WTC11 (cell line): Measurements from ENCODE around the gene SDCCAG8. TPM values are rescaled to one million over a fixed set of nuclear protein-coding genes. Genes with fewer than 3 reads are reported as not detected.

Source experiments
- ATAC-seq: fragments of 200-7000 bp; cut with Tn5 transposase; 2 replicates; pipeline ENCODE4 v1.10.0; 2021; ENCODE audit warnings: mild to moderate bottlenecking, moderate library complexity
- CTCF ChIA-PET: fragments of 300-600 bp; sonication (Branson Sonifier 250); formaldehyde crosslinking; loops from one replicate; lab custom pipeline; 2021; ENCODE audit warnings: antibody characterized with exemption; lab: Charles Lee
- POLR2A ChIA-PET: fragments of 350-600 bp; sonication (Branson Sonifier 250); formaldehyde crosslinking; loops from one replicate; lab custom pipeline; 2021; ENCODE audit warnings: antibody characterized with exemption; lab: Charles Lee
- DNase-seq: peaks from one replicate; pipeline ENCODE4 v3.0.0; 2021; ENCODE audit warnings: low spot score
- H3K27ac Mint-ChIP-seq: 2 replicates; pipeline ENCODE4 v1.8.0; 2021; ENCODE audit warnings: mixed read lengths
- H3K27me3 Mint-ChIP-seq: 2 replicates; pipeline ENCODE4 v1.8.0; 2021; ENCODE audit warnings: low read depth, mild to moderate bottlenecking, moderate library complexity, mixed read lengths
- H3K36me3 Mint-ChIP-seq: 2 replicates; pipeline ENCODE4 v1.8.0; 2021; ENCODE audit warnings: mixed read lengths
- H3K4me1 Mint-ChIP-seq: 2 replicates; pipeline ENCODE4 v1.8.0; 2022; ENCODE audit warnings: mixed read lengths
- H3K4me3 Mint-ChIP-seq: 2 replicates; pipeline ENCODE4 v1.8.0; 2021; ENCODE audit warnings: mild to moderate bottlenecking, moderate library complexity, mixed read lengths
- H3K9me3 Mint-ChIP-seq: 2 replicates; pipeline ENCODE4 v1.8.0; 2021; ENCODE audit warnings: mixed read lengths
- ESRRA ChIP-seq: sonication (generic); formaldehyde crosslinking; IDR thresholded peaks from 2 replicates; pipeline ENCODE4 v1.8.1; 2022; ENCODE audit warnings: mild to moderate bottlenecking, missing genetic modification reagents, borderline replicate concordance
- ETV6 ChIP-seq: sonication (generic); formaldehyde crosslinking; IDR thresholded peaks from 2 replicates; pipeline ENCODE4 v1.8.1; 2022; ENCODE audit warnings: mild to moderate bottlenecking, missing genetic modification reagents
- FOXP1 ChIP-seq: sonication (generic); formaldehyde crosslinking; IDR thresholded peaks from 2 replicates; pipeline ENCODE4 v1.8.0; 2022; ENCODE audit warnings: missing genetic modification reagents, mild to moderate bottlenecking, moderate library complexity, borderline replicate concordance
- JAZF1 ChIP-seq: fragments of 250-450 bp; sonication (Bioruptor Pico); IDR thresholded peaks from 2 replicates; pipeline ENCODE4 v1.9.0; 2021; ENCODE audit warnings: moderate library complexity, mild to moderate bottlenecking, inconsistent platforms
- JUN ChIP-seq: sonication (generic); formaldehyde crosslinking; IDR thresholded peaks from 2 replicates; pipeline ENCODE4 v1.8.0; 2023; ENCODE audit warnings: mild to moderate bottlenecking, missing genetic modification reagents
- KAT7 ChIP-seq: sonication (generic); formaldehyde crosslinking; IDR thresholded peaks from 2 replicates; pipeline ENCODE4 v1.8.1; 2023; ENCODE audit warnings: missing genetic modification reagents, mild to moderate bottlenecking, borderline replicate concordance
- MYBL2 ChIP-seq: sonication (generic); formaldehyde crosslinking; IDR thresholded peaks from 2 replicates; pipeline ENCODE4 v1.8.1; 2023; ENCODE audit warnings: mild to moderate bottlenecking, moderate library complexity, missing genetic modification reagents
- NR1H2 ChIP-seq: sonication (generic); formaldehyde crosslinking; IDR thresholded peaks from 2 replicates; pipeline ENCODE4 v1.9.0; 2021; ENCODE audit warnings: mild to moderate bottlenecking, moderate library complexity, missing genetic modification reagents
- NR3C1 ChIP-seq: sonication (generic); formaldehyde crosslinking; conservative IDR thresholded peaks from 2 replicates; pipeline ENCODE4 v1.8.1; 2023; ENCODE audit warnings: low read depth, mild to moderate bottlenecking, missing genetic modification reagents
- SMAD3 ChIP-seq: sonication (generic); formaldehyde crosslinking; IDR thresholded peaks from 2 replicates; pipeline ENCODE4 v1.8.0; 2022; ENCODE audit warnings: missing genetic modification reagents, mild to moderate bottlenecking, borderline replicate concordance
- SMAD4 ChIP-seq: sonication (generic); formaldehyde crosslinking; IDR thresholded peaks from 2 replicates; pipeline ENCODE4 v1.8.0; 2022; ENCODE audit warnings: mild to moderate bottlenecking, missing genetic modification reagents
- SP1 ChIP-seq: sonication (generic); formaldehyde crosslinking; conservative IDR thresholded peaks from 2 replicates; pipeline ENCODE4 v1.8.1; 2022; ENCODE audit warnings: missing genetic modification reagents
- TEAD1 ChIP-seq: sonication (generic); formaldehyde crosslinking; IDR thresholded peaks from 2 replicates; pipeline ENCODE4 v1.8.0; 2022; ENCODE audit warnings: mild to moderate bottlenecking, missing genetic modification reagents
- ZNF317 ChIP-seq: sonication (generic); formaldehyde crosslinking; IDR thresholded peaks from 2 replicates; pipeline ENCODE4 v1.8.1; 2023; ENCODE audit warnings: low read depth, mild to moderate bottlenecking, moderate library complexity, missing genetic modification reagents, borderline replicate concordance
- ZNF396 ChIP-seq: fragments of 250-450 bp; sonication (Bioruptor Pico); IDR thresholded peaks from 2 replicates; pipeline ENCODE4 v1.8.0; 2021; ENCODE audit warnings: mild to moderate bottlenecking, moderate library complexity, borderline replicate concordance
- ZNF416 ChIP-seq: fragments of 250-450 bp; sonication (Bioruptor Pico); IDR thresholded peaks from 2 replicates; pipeline ENCODE4 v1.9.0; 2021; ENCODE audit warnings: mild to moderate bottlenecking, inconsistent platforms
- ZNF423 ChIP-seq: fragments of 250-450 bp; sonication (Bioruptor Pico); IDR thresholded peaks from 2 replicates; pipeline ENCODE4 v2.1.2; 2022; ENCODE audit warnings: mild to moderate bottlenecking, moderate library complexity
- total RNA-seq: library from RNA; stranded (reverse); gene quantifications from 3 replicates; pipeline ENCODE4 v1.2.3, GENCODE V29; 2021
- TF ChIP-seq, protein P1 (sequence below): sonication (generic); formaldehyde crosslinking; IDR thresholded peaks from 2 replicates; pipeline ENCODE4 v1.8.0; 2023; ENCODE audit warnings: missing genetic modification reagents
- TF ChIP-seq, protein P2 (sequence below): sonication (generic); formaldehyde crosslinking; IDR thresholded peaks from 2 replicates; pipeline ENCODE4 v1.8.0; 2022; ENCODE audit warnings: mild to moderate bottlenecking, missing genetic modification reagents
- TF ChIP-seq, protein P3 (sequence below): sonication (generic); formaldehyde crosslinking; IDR thresholded peaks from 2 replicates; pipeline ENCODE4 v1.8.1; 2023; ENCODE audit warnings: mild to moderate bottlenecking, moderate library complexity, missing genetic modification reagents
- TF ChIP-seq, protein P4 (sequence below): sonication (generic); formaldehyde crosslinking; IDR thresholded peaks from 2 replicates; pipeline ENCODE4 v1.8.1; 2023; ENCODE audit warnings: mild to moderate bottlenecking, missing genetic modification reagents, moderate library complexity
- TF ChIP-seq, protein P5 (sequence below): fragments of 250-450 bp; sonication (Bioruptor Pico); IDR thresholded peaks from 2 replicates; pipeline ENCODE4 v1.9.0; 2021; ENCODE audit warnings: mild to moderate bottlenecking
- TF ChIP-seq, protein P6 (sequence below): sonication (generic); formaldehyde crosslinking; IDR thresholded peaks from 2 replicates; pipeline ENCODE4 v1.8.1; 2022; ENCODE audit warnings: missing genetic modification reagents, borderline replicate concordance
- TF ChIP-seq, protein P7 (sequence below): sonication (generic); formaldehyde crosslinking; IDR thresholded peaks from 2 replicates; pipeline ENCODE4 v1.8.1; 2022; ENCODE audit warnings: mild to moderate bottlenecking, moderate library complexity, missing genetic modification reagents

Gene SDCCAG8
- total RNA-seq, 1 experiment from 2014 or later, result 44.3 TPM

DNA sequence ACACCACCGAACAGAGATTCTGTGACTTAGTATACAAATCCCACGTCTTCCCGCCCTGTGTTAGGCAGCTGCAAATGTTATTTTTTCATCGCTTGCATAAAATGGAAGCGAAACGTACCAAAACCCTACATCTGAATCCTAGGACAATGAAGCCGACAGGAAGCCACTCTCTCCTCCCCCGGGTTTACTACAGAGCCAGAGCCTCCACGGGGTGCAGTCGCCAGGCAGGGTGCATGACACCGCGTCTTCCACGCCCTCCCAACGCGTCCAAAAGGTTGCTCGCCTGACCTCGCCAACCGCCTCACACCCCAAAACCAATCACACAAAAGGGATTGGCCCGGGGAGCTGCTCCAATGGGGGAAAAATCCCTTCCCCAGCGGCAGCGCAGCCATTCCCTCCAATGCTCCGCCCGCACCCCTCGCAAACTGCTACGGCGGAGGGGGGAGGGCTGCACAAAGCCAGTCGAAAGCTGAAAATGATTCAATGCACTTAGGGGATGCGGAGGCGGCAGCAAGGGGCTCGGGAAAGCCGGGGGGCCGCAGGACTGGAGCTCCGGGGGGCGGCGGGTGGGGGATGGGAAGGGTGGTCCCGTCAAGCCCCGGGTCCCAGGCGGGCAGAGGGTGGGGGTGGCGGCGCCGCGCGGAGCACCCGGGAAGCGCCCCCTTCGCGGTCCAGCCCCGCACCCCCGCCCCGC lies 1.5 kb upstream of the SDCCAG8 start (continued):
- TF ChIP-seq NR1H2 (CRISPR knock-in tag) (no peak), SMAD4 (CRISPR knock-in tag) (0 out of 2 replicates have a peak, but pooled peaks have one; percentile 56), TEAD1 (peak; percentile 52; the same call in 1 of the 2 replicates), NR3C1 (no peak), ZNF396 (no peak)
- TF ChIP-seq, protein P1, sequence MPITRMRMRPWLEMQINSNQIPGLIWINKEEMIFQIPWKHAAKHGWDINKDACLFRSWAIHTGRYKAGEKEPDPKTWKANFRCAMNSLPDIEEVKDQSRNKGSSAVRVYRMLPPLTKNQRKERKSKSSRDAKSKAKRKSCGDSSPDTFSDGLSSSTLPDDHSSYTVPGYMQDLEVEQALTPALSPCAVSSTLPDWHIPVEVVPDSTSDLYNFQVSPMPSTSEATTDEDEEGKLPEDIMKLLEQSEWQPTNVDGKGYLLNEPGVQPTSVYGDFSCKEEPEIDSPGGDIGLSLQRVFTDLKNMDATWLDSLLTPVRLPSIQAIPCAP (CRISPR knock-in tag), result no peak
- TF ChIP-seq, all 79 proteins: peak for 6

DNA sequence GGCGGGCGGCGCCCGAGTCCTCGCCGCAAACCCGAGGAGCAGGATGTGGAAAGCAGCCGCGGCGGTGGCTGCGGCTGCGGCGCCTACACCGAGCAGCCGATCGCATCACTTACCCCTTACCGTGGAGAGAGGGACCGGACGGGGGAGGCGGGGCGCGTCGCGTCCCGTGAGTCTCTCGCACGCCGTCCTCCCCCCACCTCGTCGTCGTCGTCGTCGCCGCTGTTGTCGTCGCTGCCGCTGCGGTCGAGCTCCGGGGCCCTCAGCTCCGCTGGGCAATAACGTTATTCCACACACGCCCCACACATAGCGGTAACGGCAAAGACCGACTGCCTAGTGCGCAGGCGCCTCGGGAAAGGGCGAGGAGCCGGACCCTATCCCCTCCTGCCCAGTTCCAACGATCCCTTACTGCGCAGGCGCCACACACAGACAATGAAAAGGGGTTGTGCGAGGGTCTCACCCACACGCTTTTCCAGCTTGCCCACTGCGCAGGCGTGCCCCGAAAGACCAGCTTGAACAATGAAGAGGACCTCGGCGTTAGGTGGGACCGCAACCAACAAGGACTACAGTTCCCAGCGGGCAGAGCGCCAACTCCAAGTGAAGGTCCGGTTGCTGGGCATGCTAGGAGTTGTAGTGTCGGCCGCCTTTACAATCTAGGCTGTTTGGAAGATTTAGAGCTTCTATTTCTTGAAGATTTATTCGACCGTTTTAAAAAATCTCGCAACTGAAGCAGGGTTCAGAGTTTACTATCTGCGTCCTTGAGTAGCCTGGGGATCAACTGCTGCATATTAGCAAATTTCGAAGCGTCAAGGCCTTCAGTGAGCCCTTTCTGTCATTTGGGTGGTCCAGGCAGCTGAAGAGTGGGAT lies 682 bp upstream of the SDCCAG8 start, which contains the start of gene CEP170:
CEP170 (minus strand) TSS at position 355 of the 864 bp plus-strand sequence. CDS start 30,001 bp downstream, outside the sequence.
- ATAC-seq (peak; percentile 79), DNase-seq (peak; percentile 98)
- Mint-ChIP-seq H3K36me3 (no peaks in the 10 kb centered on the region), H3K27ac (peak within 1 kb of the TSS; percentile 94), H3K9me3 (no peaks in the 10 kb centered on the region), H3K4me1 (peaks cover 35% of the 10 kb centered on the region), H3K27me3 (no peaks in the 10 kb centered on the region), H3K4me3 (peak within 1 kb of the TSS; percentile 95)
- ChIA-PET CTCF (interaction anchor here (0.6 to 1.3 kb wide), 7 partner anchors 10 to 43 kb away, joined by 3 to 4 read pairs (median 3); no protein-coding TSS in a partner anchor), POLR2A (interaction anchor here (0.5 to 1.2 kb wide), 4 partner anchors 12 to 1048 kb away, joined by 3 read pairs; no protein-coding TSS in a partner anchor)
- no peak; the same call in 1 of the 2 replicates for TF ChIP-seq SP1
- no peak for TF ChIP-seq ZNF317
- TF ChIP-seq MYBL2 (CRISPR knock-in tag), result no peak
- peak; percentile 93; the same call in 1 of the 2 replicates for TF ChIP-seq ETV6 (CRISPR knock-in tag)
- TF ChIP-seq FOXP1, result peak; percentile 67; the same call in 1 of the 2 replicates
- no peak for TF ChIP-seq SMAD4 (CRISPR knock-in tag)
- TF ChIP-seq, protein P2, sequence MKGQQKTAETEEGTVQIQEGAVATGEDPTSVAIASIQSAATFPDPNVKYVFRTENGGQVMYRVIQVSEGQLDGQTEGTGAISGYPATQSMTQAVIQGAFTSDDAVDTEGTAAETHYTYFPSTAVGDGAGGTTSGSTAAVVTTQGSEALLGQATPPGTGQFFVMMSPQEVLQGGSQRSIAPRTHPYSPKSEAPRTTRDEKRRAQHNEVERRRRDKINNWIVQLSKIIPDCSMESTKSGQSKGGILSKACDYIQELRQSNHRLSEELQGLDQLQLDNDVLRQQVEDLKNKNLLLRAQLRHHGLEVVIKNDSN (CRISPR knock-in tag), result no peak; the same call in 1 of the 2 replicates
- TF ChIP-seq ESRRA (CRISPR knock-in tag), result no peak
- no peak for TF ChIP-seq ZNF396
- TF ChIP-seq, protein P3, sequence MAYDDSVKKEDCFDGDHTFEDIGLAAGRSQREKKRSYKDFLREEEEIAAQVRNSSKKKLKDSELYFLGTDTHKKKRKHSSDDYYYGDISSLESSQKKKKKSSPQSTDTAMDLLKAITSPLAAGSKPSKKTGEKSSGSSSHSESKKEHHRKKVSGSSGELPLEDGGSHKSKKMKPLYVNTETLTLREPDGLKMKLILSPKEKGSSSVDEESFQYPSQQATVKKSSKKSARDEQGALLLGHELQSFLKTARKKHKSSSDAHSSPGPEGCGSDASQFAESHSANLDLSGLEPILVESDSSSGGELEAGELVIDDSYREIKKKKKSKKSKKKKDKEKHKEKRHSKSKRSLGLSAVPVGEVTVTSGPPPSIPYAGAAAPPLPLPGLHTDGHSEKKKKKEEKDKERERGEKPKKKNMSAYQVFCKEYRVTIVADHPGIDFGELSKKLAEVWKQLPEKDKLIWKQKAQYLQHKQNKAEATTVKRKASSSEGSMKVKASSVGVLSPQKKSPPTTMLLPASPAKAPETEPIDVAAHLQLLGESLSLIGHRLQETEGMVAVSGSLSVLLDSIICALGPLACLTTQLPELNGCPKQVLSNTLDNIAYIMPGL, result peak; percentile 82
- TF ChIP-seq JAZF1 (CRISPR knock-in tag), result no peak
- TF ChIP-seq, protein P4, sequence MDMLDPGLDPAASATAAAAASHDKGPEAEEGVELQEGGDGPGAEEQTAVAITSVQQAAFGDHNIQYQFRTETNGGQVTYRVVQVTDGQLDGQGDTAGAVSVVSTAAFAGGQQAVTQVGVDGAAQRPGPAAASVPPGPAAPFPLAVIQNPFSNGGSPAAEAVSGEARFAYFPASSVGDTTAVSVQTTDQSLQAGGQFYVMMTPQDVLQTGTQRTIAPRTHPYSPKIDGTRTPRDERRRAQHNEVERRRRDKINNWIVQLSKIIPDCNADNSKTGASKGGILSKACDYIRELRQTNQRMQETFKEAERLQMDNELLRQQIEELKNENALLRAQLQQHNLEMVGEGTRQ (CRISPR knock-in tag), result no peak
- TF ChIP-seq, protein P5, sequence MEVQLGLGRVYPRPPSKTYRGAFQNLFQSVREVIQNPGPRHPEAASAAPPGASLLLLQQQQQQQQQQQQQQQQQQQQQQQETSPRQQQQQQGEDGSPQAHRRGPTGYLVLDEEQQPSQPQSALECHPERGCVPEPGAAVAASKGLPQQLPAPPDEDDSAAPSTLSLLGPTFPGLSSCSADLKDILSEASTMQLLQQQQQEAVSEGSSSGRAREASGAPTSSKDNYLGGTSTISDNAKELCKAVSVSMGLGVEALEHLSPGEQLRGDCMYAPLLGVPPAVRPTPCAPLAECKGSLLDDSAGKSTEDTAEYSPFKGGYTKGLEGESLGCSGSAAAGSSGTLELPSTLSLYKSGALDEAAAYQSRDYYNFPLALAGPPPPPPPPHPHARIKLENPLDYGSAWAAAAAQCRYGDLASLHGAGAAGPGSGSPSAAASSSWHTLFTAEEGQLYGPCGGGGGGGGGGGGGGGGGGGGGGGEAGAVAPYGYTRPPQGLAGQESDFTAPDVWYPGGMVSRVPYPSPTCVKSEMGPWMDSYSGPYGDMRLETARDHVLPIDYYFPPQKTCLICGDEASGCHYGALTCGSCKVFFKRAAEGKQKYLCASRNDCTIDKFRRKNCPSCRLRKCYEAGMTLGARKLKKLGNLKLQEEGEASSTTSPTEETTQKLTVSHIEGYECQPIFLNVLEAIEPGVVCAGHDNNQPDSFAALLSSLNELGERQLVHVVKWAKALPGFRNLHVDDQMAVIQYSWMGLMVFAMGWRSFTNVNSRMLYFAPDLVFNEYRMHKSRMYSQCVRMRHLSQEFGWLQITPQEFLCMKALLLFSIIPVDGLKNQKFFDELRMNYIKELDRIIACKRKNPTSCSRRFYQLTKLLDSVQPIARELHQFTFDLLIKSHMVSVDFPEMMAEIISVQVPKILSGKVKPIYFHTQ (CRISPR knock-in tag), result no peak
- no peak for TF ChIP-seq ZNF423
- no peak for TF ChIP-seq TEAD1
- TF ChIP-seq KAT7, result no peak
- TF ChIP-seq, protein P6, sequence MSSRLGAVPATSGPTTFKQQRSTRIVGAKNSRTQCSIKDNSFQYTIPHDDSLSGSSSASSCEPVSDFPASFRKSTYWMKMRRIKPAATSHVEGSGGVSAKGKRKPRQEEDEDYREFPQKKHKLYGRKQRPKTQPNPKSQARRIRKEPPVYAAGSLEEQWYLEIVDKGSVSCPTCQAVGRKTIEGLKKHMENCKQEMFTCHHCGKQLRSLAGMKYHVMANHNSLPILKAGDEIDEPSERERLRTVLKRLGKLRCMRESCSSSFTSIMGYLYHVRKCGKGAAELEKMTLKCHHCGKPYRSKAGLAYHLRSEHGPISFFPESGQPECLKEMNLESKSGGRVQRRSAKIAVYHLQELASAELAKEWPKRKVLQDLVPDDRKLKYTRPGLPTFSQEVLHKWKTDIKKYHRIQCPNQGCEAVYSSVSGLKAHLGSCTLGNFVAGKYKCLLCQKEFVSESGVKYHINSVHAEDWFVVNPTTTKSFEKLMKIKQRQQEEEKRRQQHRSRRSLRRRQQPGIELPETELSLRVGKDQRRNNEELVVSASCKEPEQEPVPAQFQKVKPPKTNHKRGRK, result no peak
- 0 out of 2 replicates have a peak, but pooled peaks have one; percentile 23 for TF ChIP-seq SMAD3
- 0 out of 2 replicates have a peak, but pooled peaks have one; percentile 38 for TF ChIP-seq ZNF416 (CRISPR knock-in tag)
- no peak for TF ChIP-seq JUN (CRISPR knock-in tag)
- TF ChIP-seq NR1H2 (CRISPR knock-in tag), result no peak
- TF ChIP-seq, protein P7, sequence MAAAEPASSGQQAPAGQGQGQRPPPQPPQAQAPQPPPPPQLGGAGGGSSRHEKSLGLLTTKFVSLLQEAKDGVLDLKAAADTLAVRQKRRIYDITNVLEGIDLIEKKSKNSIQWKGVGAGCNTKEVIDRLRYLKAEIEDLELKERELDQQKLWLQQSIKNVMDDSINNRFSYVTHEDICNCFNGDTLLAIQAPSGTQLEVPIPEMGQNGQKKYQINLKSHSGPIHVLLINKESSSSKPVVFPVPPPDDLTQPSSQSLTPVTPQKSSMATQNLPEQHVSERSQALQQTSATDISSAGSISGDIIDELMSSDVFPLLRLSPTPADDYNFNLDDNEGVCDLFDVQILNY (CRISPR knock-in tag), result 0 out of 2 replicates have a peak, but pooled peaks have one; percentile 36
